Activated naive CD8-positive, alpha-beta T cell (primary cell): ENCODE results near the gene SLC66A2.

Experiments
- H3K27ac Mint-ChIP-seq: one replicate; pipeline ENCODE4 v1.8.0; 2021; ENCODE audit warnings: mixed read lengths
- H3K27me3 Mint-ChIP-seq: one replicate; pipeline ENCODE4 v1.8.0; 2021; ENCODE audit warnings: mixed read lengths
- H3K36me3 Mint-ChIP-seq: one replicate; pipeline ENCODE4 v1.8.0; 2021; ENCODE audit warnings: mixed read lengths
- H3K4me1 Mint-ChIP-seq: one replicate; pipeline ENCODE4 v1.8.0; 2021; ENCODE audit warnings: low read depth, mixed read lengths
- H3K4me3 Mint-ChIP-seq: one replicate; pipeline ENCODE4 v1.8.0; 2021; ENCODE audit warnings: mild to moderate bottlenecking, mixed read lengths
- H3K9me3 Mint-ChIP-seq: one replicate; pipeline ENCODE4 v1.8.0; 2021; ENCODE audit warnings: low read depth, mixed read lengths

SLC66A2 gene

GRCh38 chr18:79915161-79916127 lies 36.0 kb downstream of the SLC66A2 start:
- Mint-ChIP-seq H3K27ac (no peak overlapping the region), H3K27me3 (no peaks in the 10 kb centered on the region), H3K36me3 (peaks cover 8% of the 10 kb centered on the region), H3K4me1 (peaks cover 33% of the 10 kb centered on the region), H3K9me3 (no peaks in the 10 kb centered on the region), H3K4me3 (no peak overlapping the region)

GRCh38 chr18:79914614-79915160 lies 36.8 kb downstream of the SLC66A2 start:
- Mint-ChIP-seq H3K27ac (peak overlapping the region; percentile 88), H3K4me1 (peaks cover 35% of the 10 kb centered on the region), H3K9me3 (no peaks in the 10 kb centered on the region), H3K4me3 (no peak overlapping the region), H3K36me3 (peaks cover 8% of the 10 kb centered on the region), H3K27me3 (no peaks in the 10 kb centered on the region)

GRCh38 chr18:79912994-79913831 lies 38.2 kb downstream of the SLC66A2 start:
- H3K27me3 Mint-ChIP-seq = no peaks in the 10 kb centered on the region
- peak overlapping the region; percentile 88 for H3K27ac Mint-ChIP-seq
- H3K4me1 Mint-ChIP-seq = peaks cover 38% of the 10 kb centered on the region
- H3K4me3 Mint-ChIP-seq = peak overlapping the region; percentile 14
- peaks cover 8% of the 10 kb centered on the region for H3K36me3 Mint-ChIP-seq
- H3K9me3 Mint-ChIP-seq = no peaks in the 10 kb centered on the region

- Mint-ChIP-seq H3K9me3 (no peaks in the 10 kb centered on the region), H3K4me3 (peak overlapping the region; percentile 49), H3K4me1 (peaks cover 37% of the 10 kb centered on the region), H3K27ac (peak overlapping the region; percentile 79), H3K27me3 (no peaks in the 10 kb centered on the region), H3K36me3 (peaks cover 5% of the 10 kb centered on the region)
Measured at GRCh38 chr18:79912409-79912991, 39.0 kb downstream of the SLC66A2 start.

- Mint-ChIP-seq H3K4me1 (peaks cover 37% of the 10 kb centered on the region), H3K4me3 (no peak overlapping the region), H3K9me3 (no peaks in the 10 kb centered on the region), H3K27me3 (no peaks in the 10 kb centered on the region), H3K36me3 (peaks cover 5% of the 10 kb centered on the region), H3K27ac (peak overlapping the region; percentile 79)
Measured at GRCh38 chr18:79911344-79912270, 39.8 kb downstream of the SLC66A2 start.

- H3K4me1 Mint-ChIP-seq = peaks cover 37% of the 10 kb centered on the region
- peaks cover 3% of the 10 kb centered on the region for H3K36me3 Mint-ChIP-seq
- H3K27me3 Mint-ChIP-seq = no peaks in the 10 kb centered on the region
- no peak overlapping the region for H3K27ac Mint-ChIP-seq
- H3K9me3 Mint-ChIP-seq = no peaks in the 10 kb centered on the region
- no peak overlapping the region for H3K4me3 Mint-ChIP-seq
Measured at GRCh38 chr18:79910563-79911343, 40.7 kb downstream of the SLC66A2 start.

- H3K9me3 Mint-ChIP-seq = no peaks in the 10 kb centered on the region
- H3K27ac Mint-ChIP-seq = no peak overlapping the region
- H3K4me3 Mint-ChIP-seq = no peak overlapping the region
- H3K4me1 Mint-ChIP-seq = peaks cover 11% of the 10 kb centered on the region
- H3K36me3 Mint-ChIP-seq = peaks cover 1% of the 10 kb centered on the region
- no peaks in the 10 kb centered on the region for H3K27me3 Mint-ChIP-seq
Measured at GRCh38 chr18:79906706-79907105, 44.7 kb downstream of the SLC66A2 start.

GRCh38 chr18:79905993-79906392 lies 45.5 kb downstream of the SLC66A2 start:
- Mint-ChIP-seq H3K4me1 (peaks cover 11% of the 10 kb centered on the region), H3K9me3 (no peaks in the 10 kb centered on the region), H3K4me3 (no peak overlapping the region), H3K36me3 (peaks cover 3% of the 10 kb centered on the region), H3K27me3 (no peaks in the 10 kb centered on the region), H3K27ac (no peak overlapping the region)

GRCh38 chr18:79905389-79905911 lies 46.0 kb downstream of the SLC66A2 start:
- H3K4me1 Mint-ChIP-seq = peaks cover 7% of the 10 kb centered on the region
- H3K4me3 Mint-ChIP-seq = no peak overlapping the region
- no peaks in the 10 kb centered on the region for H3K9me3 Mint-ChIP-seq
- no peaks in the 10 kb centered on the region for H3K27me3 Mint-ChIP-seq
- peaks cover 3% of the 10 kb centered on the region for H3K36me3 Mint-ChIP-seq
- H3K27ac Mint-ChIP-seq = no peak overlapping the region

GRCh38 chr18:79904357-79905147 lies 46.9 kb downstream of the SLC66A2 start:
- Mint-ChIP-seq H3K4me3 (no peak overlapping the region), H3K36me3 (peaks cover 3% of the 10 kb centered on the region), H3K9me3 (no peaks in the 10 kb centered on the region), H3K4me1 (peaks cover 5% of the 10 kb centered on the region), H3K27ac (no peak overlapping the region), H3K27me3 (no peaks in the 10 kb centered on the region)

GRCh38 chr18:79903787-79904356 lies 47.6 kb downstream of the SLC66A2 start:
- no peaks in the 10 kb centered on the region for H3K27me3 Mint-ChIP-seq
- H3K27ac Mint-ChIP-seq = no peak overlapping the region
- H3K36me3 Mint-ChIP-seq = peaks cover 3% of the 10 kb centered on the region
- peaks cover 1% of the 10 kb centered on the region for H3K4me1 Mint-ChIP-seq
- H3K4me3 Mint-ChIP-seq = no peak overlapping the region
- H3K9me3 Mint-ChIP-seq = no peaks in the 10 kb centered on the region

GRCh38 chr18:79903071-79903635 lies 48.3 kb downstream of the SLC66A2 start:
- H3K4me3 Mint-ChIP-seq = no peak overlapping the region

More at GRCh38 chr18:79903071-79903635, 48.3 kb downstream of the SLC66A2 start:
- no peaks in the 10 kb centered on the region for H3K9me3 Mint-ChIP-seq
- H3K4me1 Mint-ChIP-seq = no peaks in the 10 kb centered on the region
- peaks cover 3% of the 10 kb centered on the region for H3K36me3 Mint-ChIP-seq
- H3K27ac Mint-ChIP-seq = no peak overlapping the region
- H3K27me3 Mint-ChIP-seq = no peaks in the 10 kb centered on the region
